SH-SY5Y (cell line): ENCODE measurements around the gene PCBD2.

ENCODE experiments used
- GATA2 ChIP-seq: IDR thresholded peaks from 2 replicates; pipeline ENCODE4 v1.6.1; 2011; ENCODE audit warnings: mild to moderate bottlenecking, low read depth, low read length
- GATA3 ChIP-seq: IDR thresholded peaks from 2 replicates; pipeline ENCODE4 v1.6.1; 2011; ENCODE audit warnings: low read depth, mild to moderate bottlenecking, low read length, moderate library complexity

The PCBD2 gene

GRCh38 chr5:134904610-134905245 is at the start of gene PCBD2:
TSS of gene PCBD2 (plus strand) at chr5:134905131. CDS start at chr5:134905140, 9 bp downstream.
- TF ChIP-seq GATA2 (no peak), GATA3 (no peak)

GRCh38 chr5:134857401-134857800 is 47.5 kb upstream of the PCBD2 start:
- TF ChIP-seq GATA3 (no peak), GATA2 (no peak)

- no peak for TF ChIP-seq GATA2
- no peak for TF ChIP-seq GATA3
Measured at GRCh38 chr5:134864707-134865106, 40.2 kb upstream of the PCBD2 start.

- TF ChIP-seq GATA3 (no peak), GATA2 (no peak)
Measured at GRCh38 chr5:134873494-134873893, 31.4 kb upstream of the PCBD2 start.

- TF ChIP-seq GATA2 = no peak; the same call in 1 of the 2 replicates
- no peak for TF ChIP-seq GATA3
Measured at GRCh38 chr5:134873987-134874830, 30.7 kb upstream of the PCBD2 start, which contains the start of gene TXNDC15. TSS of gene TXNDC15 (plus strand) at chr5:134874371. CDS start at chr5:134874428, 57 bp downstream.

GRCh38 chr5:134874831-134875655 is 29.9 kb upstream of the PCBD2 start:
- TF ChIP-seq GATA3 = no peak
- TF ChIP-seq GATA2 = no peak

- TF ChIP-seq GATA3 = no peak
- TF ChIP-seq GATA2 = no peak
Measured at GRCh38 chr5:134877159-134877558, 27.8 kb upstream of the PCBD2 start.

GRCh38 chr5:134878403-134878802 is 26.5 kb upstream of the PCBD2 start:
- no peak for TF ChIP-seq GATA2

GRCh38 chr5:134879456-134879855 is 25.5 kb upstream of the PCBD2 start:
- TF ChIP-seq GATA3 (no peak), GATA2 (no peak)

- TF ChIP-seq GATA2 (no peak), GATA3 (no peak)
Measured at GRCh38 chr5:134887593-134888159, 17.3 kb upstream of the PCBD2 start.

GRCh38 chr5:134889335-134889734 is 15.6 kb upstream of the PCBD2 start:
- TF ChIP-seq GATA2 (no peak), GATA3 (no peak)

GRCh38 chr5:134891473-134891872 is 13.5 kb upstream of the PCBD2 start:
- TF ChIP-seq GATA2 (no peak), GATA3 (no peak)

- TF ChIP-seq GATA2 = no peak
- no peak for TF ChIP-seq GATA3
Measured at GRCh38 chr5:134892282-134892681, 12.6 kb upstream of the PCBD2 start.

- TF ChIP-seq GATA3 = no peak
- no peak for TF ChIP-seq GATA2
Measured at GRCh38 chr5:134892926-134893325, 12.0 kb upstream of the PCBD2 start.

GRCh38 chr5:134893748-134894505 is 11.0 kb upstream of the PCBD2 start:
- no peak for TF ChIP-seq GATA3
- no peak for TF ChIP-seq GATA2
